A549 (cell line): ENCODE results near the gene LUC7L2. TPM values are rescaled to one million over a fixed set of nuclear protein-coding genes. Genes with fewer than 3 reads are reported as not detected.

Experiments used
- ATAC-seq, 2 experiments: fragments of 200-7000 bp in 1 of 2; fragments of >200 bp in 1 of 2; cut with Nextera tagmentation in 1 of 2; cut with Tn5 transposase in 1 of 2; 3 replicates each; pipeline versions ENCODE4 v1.8.0 to v1.9.1; 2018 to 2020; ENCODE audit warnings: mild to moderate bottlenecking in 1 of 2, moderate library complexity in 1 of 2
- CTCF ChIA-PET: fragments of 300-600 bp; sonication (Branson Sonifier 250); formaldehyde crosslinking; extraction: SDS; loops from one replicate; lab custom pipeline; 2021; ENCODE audit warnings: antibody characterized with exemption, inconsistent platforms; lab: Yijun Ruan, JAX
- POLR2A ChIA-PET: fragments of 350-600 bp; formaldehyde crosslinking; extraction: SDS; loops from one replicate; lab custom pipeline; 2021; ENCODE audit warnings: antibody characterized with exemption, inconsistent platforms; lab: Yijun Ruan, JAX
- DNase-seq, 2 experiments: peaks; one replicate each; pipeline versions ENCODE4 v3.0.0 to v3.0.0-alpha.2; 2011 to 2016; ENCODE audit warnings: low read depth in 1 of 2, low spot score in 1 of 2
- FAIRE-seq: peaks from 2 replicates; lab custom pipeline; 2011; peaks lifted over from hg19 to GRCh38; lab: Jason Lieb, UNC
- H3K27ac ChIP-seq, 2 experiments: fragments of >200 bp; sonication (Bioruptor Twin); formaldehyde crosslinking; 3 replicates each; pipeline ENCODE4 v1.5.1; 2016 to 2017
- H3K4me1 ChIP-seq: fragments of >200 bp; sonication (Bioruptor Twin); formaldehyde crosslinking; 3 replicates; pipeline ENCODE4 v1.6.1; 2016
- H3K4me2 ChIP-seq: fragments of >200 bp; sonication (Bioruptor Twin); formaldehyde crosslinking; 3 replicates; pipeline ENCODE4 v1.6.1; 2016
- H3K4me3 ChIP-seq: fragments of >200 bp; sonication (Bioruptor Twin); formaldehyde crosslinking; 3 replicates; pipeline ENCODE4 v1.5.1; 2016
- H3K9me3 ChIP-seq: fragments of >200 bp; sonication (Bioruptor Twin); formaldehyde crosslinking; 3 replicates; pipeline ENCODE4 v1.6.1; 2016
- CBX2 ChIP-seq: fragments of 200-600 bp; sonication (generic); IDR thresholded peaks from 2 replicates; pipeline ENCODE4 v1.6.1; 2016; ENCODE audit warnings: low read depth, mild to moderate bottlenecking, borderline replicate concordance
- EHF ChIP-seq: fragments of 250-450 bp; sonication (Bioruptor Pico); IDR thresholded peaks from 2 replicates; pipeline ENCODE4 v1.5.0; 2020; ENCODE audit warnings: mild to moderate bottlenecking
- EP300 ChIP-seq, 2 experiments: fragments of >200 bp; sonication (Bioruptor Twin); formaldehyde crosslinking; IDR thresholded peaks; 2 replicates in 1 of 2; 3 replicates in 1 of 2; pipeline ENCODE4 v1.6.1; 2016 to 2017
- FOSL2 ChIP-seq, 2 experiments: fragments of 450-650 bp in 1 of 2; fragments of >200 bp in 1 of 2; sonication (Bioruptor Twin) in 1 of 2; formaldehyde crosslinking; IDR thresholded peaks; 2 replicates each; pipeline versions ENCODE4 v1.5.0 to v1.6.1; 2016 to 2020; ENCODE audit warnings: mild to moderate bottlenecking in 1 of 2, moderate library complexity in 1 of 2
- FOXS1 ChIP-seq: fragments of 250-450 bp; sonication (Bioruptor Pico); IDR thresholded peaks from 2 replicates; pipeline ENCODE4 v1.5.0; 2020; ENCODE audit warnings: mild to moderate bottlenecking, moderate library complexity
- HMGXB4 ChIP-seq: fragments of 250-450 bp; sonication (Bioruptor Pico); IDR thresholded peaks from 2 replicates; pipeline ENCODE4 v1.5.0; 2021; ENCODE audit warnings: mild to moderate bottlenecking, moderate library complexity, borderline replicate concordance
- HOXA7 ChIP-seq: fragments of 250-450 bp; sonication (Bioruptor Pico); IDR thresholded peaks from 2 replicates; pipeline ENCODE4 v1.5.0; 2020; ENCODE audit warnings: mild to moderate bottlenecking, moderate library complexity
- HOXB13 ChIP-seq: fragments of 250-450 bp; sonication (Bioruptor Pico); IDR thresholded peaks from 2 replicates; pipeline ENCODE4 v1.5.0; 2020; ENCODE audit warnings: low read depth, mild to moderate bottlenecking, moderate library complexity
- JUNB ChIP-seq: fragments of >200 bp; sonication (Bioruptor Twin); formaldehyde crosslinking; IDR thresholded peaks from 2 replicates; pipeline ENCODE4 v1.6.1; 2016
- MYC ChIP-seq: IDR thresholded peaks from 2 replicates; pipeline ENCODE4 v1.6.1; 2012; ENCODE audit warnings: mild to moderate bottlenecking, inconsistent platforms, low read length, improper control_type of control experiment, borderline replicate concordance
- NFE2L2 ChIP-seq: fragments of 150-350 bp; conservative IDR thresholded peaks from 2 replicates; pipeline ENCODE4 v1.6.1; 2014; ENCODE audit warnings: low read length
- NR3C1 ChIP-seq: fragments of >200 bp; sonication (Bioruptor Twin); formaldehyde crosslinking; IDR thresholded peaks from 3 replicates; pipeline ENCODE4 v1.6.1; 2017
- PBX3 ChIP-seq: IDR thresholded peaks from 2 replicates; pipeline ENCODE4 v1.6.1; 2012
- RAD21 ChIP-seq, 2 experiments: fragments of >200 bp in 1 of 2; sonication (Bioruptor Twin) in 1 of 2; formaldehyde crosslinking in 1 of 2; IDR thresholded peaks in 1 of 2; conservative IDR thresholded peaks in 1 of 2; 2 replicates in 1 of 2; 3 replicates in 1 of 2; pipeline ENCODE4 v1.6.1; 2012 to 2018; ENCODE audit warnings: inconsistent platforms in 1 of 2
- RCOR1 ChIP-seq: fragments of 150-350 bp; IDR thresholded peaks from 2 replicates; pipeline ENCODE4 v1.6.1; 2014; ENCODE audit warnings: antibody characterized with exemption, low read length, low read depth
- RNF2 ChIP-seq: fragments of 200-600 bp; sonication (generic); IDR thresholded peaks from 2 replicates; pipeline ENCODE4 v1.6.1; 2016; ENCODE audit warnings: low read depth, mild to moderate bottlenecking, antibody characterized with exemption, moderate library complexity, borderline replicate concordance
- SMC3 ChIP-seq: fragments of >200 bp; sonication (Bioruptor Twin); formaldehyde crosslinking; IDR thresholded peaks from 3 replicates; pipeline ENCODE4 v1.6.1; 2018; ENCODE audit warnings: inconsistent platforms
- USF2 ChIP-seq: fragments of 450-650 bp; IDR thresholded peaks from 2 replicates; pipeline ENCODE4 v1.6.1; 2014; ENCODE audit warnings: antibody characterized with exemption
- WGBS: methylation state at CpG from one replicate; pipeline ENCODE4 v1.1.6; 2017; ENCODE audit errors: missing lambda C conversion rate; 5-methylcytosine and 5-hydroxymethylcytosine counted together
- polyA plus RNA-seq, 4 experiments: library from polyadenylated mRNA; depleted of rRNA in 3 of 4; stranded (reverse); fragments of >200 nt; fragmentation: RNase III in 1 of 4; extraction: RNeasy Plus Mini Kit Qiagen cat#74134 plus additional on column Dnase treatment in 1 of 4; gene quantifications; 2 replicates in 3 of 4; 3 replicates in 1 of 4; pipeline ENCODE4 v1.2.3, GENCODE V29; 2011 to 2017
- TF ChIP-seq, protein P1 (sequence below): IDR thresholded peaks from 2 replicates; pipeline ENCODE4 v1.6.1; 2012; ENCODE audit warnings: low read depth, borderline replicate concordance
- TF ChIP-seq, protein P2 (sequence below): fragments of >200 bp; sonication (Bioruptor Twin); formaldehyde crosslinking; IDR thresholded peaks from 2 replicates; pipeline ENCODE4 v1.6.1; 2016
- TF ChIP-seq, protein P3 (sequence below): IDR thresholded peaks from 2 replicates; pipeline ENCODE4 v1.6.1; 2012
- TF ChIP-seq, protein P4 (sequence below): fragments of >200 bp; sonication (Bioruptor Twin); formaldehyde crosslinking; IDR thresholded peaks from 3 replicates; pipeline ENCODE4 v1.5.1; 2016

Gene LUC7L2
- polyA plus RNA-seq, 2 of the 4 experiments (the other 2 are of a cell fraction) = 49.5 to 75.7 TPM

DNA sequence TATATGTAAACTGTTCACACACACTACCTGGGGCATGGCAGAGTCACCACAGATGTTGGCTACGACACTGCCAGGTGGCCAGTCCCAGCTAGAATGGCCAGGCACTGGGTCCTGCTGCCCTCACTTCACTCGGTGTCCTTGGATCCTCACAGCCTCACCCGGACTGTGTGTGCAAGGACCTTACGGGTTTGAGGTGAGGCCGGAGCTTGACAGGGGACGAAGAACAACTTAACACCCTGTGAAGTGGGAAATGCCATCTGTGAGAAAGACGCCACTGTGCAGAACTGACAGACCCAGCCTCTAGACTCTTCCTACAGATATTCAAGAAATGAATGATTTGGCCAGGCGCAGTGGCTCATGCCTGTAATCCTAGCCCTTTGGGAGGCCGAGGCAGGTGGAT lies 77.1 kb downstream of the LUC7L2 start:
- TF ChIP-seq CBX2 (no peak), HOXB13 (no peak), EHF (CRISPR knock-in tag) (no peak), HOXA7 (CRISPR knock-in tag) (no peak), RNF2 (no peak), SMC3 (no peak), MYC (no peak), RCOR1 (no peak)
- TF ChIP-seq, protein P1, sequence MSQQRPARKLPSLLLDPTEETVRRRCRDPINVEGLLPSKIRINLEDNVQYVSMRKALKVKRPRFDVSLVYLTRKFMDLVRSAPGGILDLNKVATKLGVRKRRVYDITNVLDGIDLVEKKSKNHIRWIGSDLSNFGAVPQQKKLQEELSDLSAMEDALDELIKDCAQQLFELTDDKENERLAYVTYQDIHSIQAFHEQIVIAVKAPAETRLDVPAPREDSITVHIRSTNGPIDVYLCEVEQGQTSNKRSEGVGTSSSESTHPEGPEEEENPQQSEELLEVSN = no peak
- TF ChIP-seq, protein P2, sequence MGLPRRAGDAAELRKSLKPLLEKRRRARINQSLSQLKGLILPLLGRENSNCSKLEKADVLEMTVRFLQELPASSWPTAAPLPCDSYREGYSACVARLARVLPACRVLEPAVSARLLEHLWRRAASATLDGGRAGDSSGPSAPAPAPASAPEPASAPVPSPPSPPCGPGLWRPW = no peak
- TF ChIP-seq, protein P3, sequence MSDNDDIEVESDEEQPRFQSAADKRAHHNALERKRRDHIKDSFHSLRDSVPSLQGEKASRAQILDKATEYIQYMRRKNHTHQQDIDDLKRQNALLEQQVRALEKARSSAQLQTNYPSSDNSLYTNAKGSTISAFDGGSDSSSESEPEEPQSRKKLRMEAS = no peak
- TF ChIP-seq, all 56 proteins: peak for 0
- 93% methylated on average over 9 of the region's 9 CpGs for WGBS
- no peak overlapping the region for H3K4me3 ChIP-seq
- DNase-seq (no peak), ATAC-seq (no peak), FAIRE-seq (no peak)
- CTCF ChIA-PET = interaction anchor here (0.7 to 2.1 kb wide), 5 partner anchors 11 to 568 kb away, joined by 3 to 12 read pairs (median 3); no protein-coding TSS in a partner anchor
- POLR2A ChIA-PET = no interaction called here
- H3K27ac ChIP-seq = no peak overlapping the region
- H3K4me1 ChIP-seq = no peaks in the 10 kb centered on the region
- no peaks in the 10 kb centered on the region for H3K9me3 ChIP-seq
- no peak overlapping the region for H3K4me2 ChIP-seq

GRCh38 chr7:139439375-139439774 lies 79.7 kb downstream of the LUC7L2 start:
- ChIA-PET POLR2A (no interaction called here), CTCF (interaction anchor here (0.6 to 1.0 kb wide), 3 partner anchors 11 to 624 kb away, joined by 3 to 4 read pairs (median 3); no protein-coding TSS in a partner anchor)
- no peaks in the 10 kb centered on the region for H3K4me1 ChIP-seq
- ATAC-seq (no peak), DNase-seq (no peak), FAIRE-seq (no peak)
- 93% methylated on average over 7 of the region's 7 CpGs for WGBS
- no peak overlapping the region for H3K27ac ChIP-seq
- H3K9me3 ChIP-seq = no peaks in the 10 kb centered on the region
- no peak overlapping the region for H3K4me2 ChIP-seq
- H3K4me3 ChIP-seq = no peak overlapping the region
- TF ChIP-seq USF2 (no peak), RAD21 (conservative IDR thresholded peaks at IDR 0.05 in 1 of 2, IDR thresholded peaks at IDR 0.05 in 1 of 2) (no peak)

DNA sequence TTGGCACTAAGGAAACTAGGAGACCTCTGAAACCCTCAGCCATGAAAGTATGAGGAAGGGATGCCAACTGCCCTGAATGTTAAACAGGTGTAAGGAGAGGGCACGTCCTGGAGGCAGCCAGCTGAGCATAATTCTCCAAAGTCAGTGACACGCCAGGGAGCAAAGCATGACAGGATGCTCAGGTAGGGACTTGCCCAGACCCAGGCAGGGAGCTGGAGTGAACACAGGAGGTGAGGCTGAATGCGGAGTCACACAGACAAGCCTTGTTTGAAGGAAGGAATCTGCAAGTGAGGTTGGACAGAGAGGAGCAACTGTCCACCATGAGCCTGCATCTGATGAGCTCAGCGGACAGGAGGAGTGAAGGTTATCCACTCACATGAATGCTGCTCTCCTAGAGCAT lies 82.3 kb downstream of the LUC7L2 start:
- H3K27ac ChIP-seq = no peak overlapping the region
- H3K4me2 ChIP-seq = no peak overlapping the region
- H3K9me3 ChIP-seq = no peaks in the 10 kb centered on the region
- CTCF ChIA-PET = interaction anchor here (1.2 kb wide), 2 partner anchors 8 to 58 kb away, joined by 5 to 7 read pairs; no protein-coding TSS in a partner anchor
- POLR2A ChIA-PET = no interaction called here
- H3K4me1 ChIP-seq = no peaks in the 10 kb centered on the region
- no peak overlapping the region for H3K4me3 ChIP-seq
- DNase-seq = no peak
- FAIRE-seq = no peak
- WGBS = 73% methylated on average over 4 of the region's 4 CpGs
- no peak for TF ChIP-seq PBX3
- TF ChIP-seq RNF2 = no peak
- TF ChIP-seq EP300 (IDR thresholded peaks at IDR 0.05) = no peak
- TF ChIP-seq, protein P2 = no peak
- no peak for TF ChIP-seq JUNB
- no peak for TF ChIP-seq MYC
- TF ChIP-seq NFE2L2 = no peak
- TF ChIP-seq, protein P4, sequence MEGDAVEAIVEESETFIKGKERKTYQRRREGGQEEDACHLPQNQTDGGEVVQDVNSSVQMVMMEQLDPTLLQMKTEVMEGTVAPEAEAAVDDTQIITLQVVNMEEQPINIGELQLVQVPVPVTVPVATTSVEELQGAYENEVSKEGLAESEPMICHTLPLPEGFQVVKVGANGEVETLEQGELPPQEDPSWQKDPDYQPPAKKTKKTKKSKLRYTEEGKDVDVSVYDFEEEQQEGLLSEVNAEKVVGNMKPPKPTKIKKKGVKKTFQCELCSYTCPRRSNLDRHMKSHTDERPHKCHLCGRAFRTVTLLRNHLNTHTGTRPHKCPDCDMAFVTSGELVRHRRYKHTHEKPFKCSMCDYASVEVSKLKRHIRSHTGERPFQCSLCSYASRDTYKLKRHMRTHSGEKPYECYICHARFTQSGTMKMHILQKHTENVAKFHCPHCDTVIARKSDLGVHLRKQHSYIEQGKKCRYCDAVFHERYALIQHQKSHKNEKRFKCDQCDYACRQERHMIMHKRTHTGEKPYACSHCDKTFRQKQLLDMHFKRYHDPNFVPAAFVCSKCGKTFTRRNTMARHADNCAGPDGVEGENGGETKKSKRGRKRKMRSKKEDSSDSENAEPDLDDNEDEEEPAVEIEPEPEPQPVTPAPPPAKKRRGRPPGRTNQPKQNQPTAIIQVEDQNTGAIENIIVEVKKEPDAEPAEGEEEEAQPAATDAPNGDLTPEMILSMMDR = no peak
- no peak for TF ChIP-seq HMGXB4 (CRISPR knock-in tag)
- TF ChIP-seq, protein P3 = no peak
- no peak for TF ChIP-seq NR3C1
- TF ChIP-seq FOSL2 (IDR thresholded peaks at IDR 0.05) = no peak
- no peak for TF ChIP-seq FOSL2 (CRISPR knock-in tag; IDR thresholded peaks at IDR 0.05)
- TF ChIP-seq FOXS1 = no peak
- TF ChIP-seq, protein P1 = no peak
- TF ChIP-seq RCOR1 = no peak
- ATAC-seq = no peak
